LNCAP (cell line): Measurements from ENCODE around the gene LRSAM1.

Experiments
- TF ChIP-seq, protein P1 (sequence below): fragments of 450-650 bp; IDR thresholded peaks from 2 replicates; pipeline ENCODE4 v1.5.1; 2017; ENCODE audit warnings: mild to moderate bottlenecking

LRSAM1 gene

DNA sequence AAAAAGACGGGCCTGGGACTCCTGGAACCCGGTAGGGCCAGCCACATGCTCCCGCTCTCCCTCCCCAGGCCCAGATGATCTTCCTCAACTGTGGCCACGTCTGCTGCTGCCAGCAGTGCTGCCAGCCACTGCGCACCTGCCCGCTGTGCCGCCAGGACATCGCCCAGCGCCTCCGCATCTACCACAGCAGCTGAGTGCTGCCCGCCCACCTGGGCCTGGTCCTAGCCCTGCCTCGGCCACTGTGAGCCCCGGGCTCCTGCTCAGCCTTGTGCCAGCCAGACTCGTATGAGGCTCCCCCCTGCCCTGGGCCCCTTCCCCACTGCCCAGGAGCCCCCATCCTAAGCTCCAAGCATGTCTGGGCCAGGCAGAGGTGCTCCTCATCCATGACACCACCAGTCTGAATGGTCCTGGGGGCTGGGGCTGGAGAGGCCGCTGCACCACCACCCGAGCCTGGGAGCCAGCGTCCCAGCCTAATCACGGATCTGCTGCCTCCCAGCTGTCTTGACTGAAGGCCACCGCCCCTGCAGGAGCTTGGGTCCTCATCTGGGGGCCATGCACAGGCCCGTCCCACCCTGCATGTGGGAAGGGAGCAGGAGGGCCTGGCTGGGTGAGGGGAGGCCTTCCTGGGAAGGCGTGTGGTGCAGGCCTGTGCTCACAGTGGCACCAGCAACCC, 51.5 kb downstream of the LRSAM1 start:
- TF ChIP-seq, protein P1, sequence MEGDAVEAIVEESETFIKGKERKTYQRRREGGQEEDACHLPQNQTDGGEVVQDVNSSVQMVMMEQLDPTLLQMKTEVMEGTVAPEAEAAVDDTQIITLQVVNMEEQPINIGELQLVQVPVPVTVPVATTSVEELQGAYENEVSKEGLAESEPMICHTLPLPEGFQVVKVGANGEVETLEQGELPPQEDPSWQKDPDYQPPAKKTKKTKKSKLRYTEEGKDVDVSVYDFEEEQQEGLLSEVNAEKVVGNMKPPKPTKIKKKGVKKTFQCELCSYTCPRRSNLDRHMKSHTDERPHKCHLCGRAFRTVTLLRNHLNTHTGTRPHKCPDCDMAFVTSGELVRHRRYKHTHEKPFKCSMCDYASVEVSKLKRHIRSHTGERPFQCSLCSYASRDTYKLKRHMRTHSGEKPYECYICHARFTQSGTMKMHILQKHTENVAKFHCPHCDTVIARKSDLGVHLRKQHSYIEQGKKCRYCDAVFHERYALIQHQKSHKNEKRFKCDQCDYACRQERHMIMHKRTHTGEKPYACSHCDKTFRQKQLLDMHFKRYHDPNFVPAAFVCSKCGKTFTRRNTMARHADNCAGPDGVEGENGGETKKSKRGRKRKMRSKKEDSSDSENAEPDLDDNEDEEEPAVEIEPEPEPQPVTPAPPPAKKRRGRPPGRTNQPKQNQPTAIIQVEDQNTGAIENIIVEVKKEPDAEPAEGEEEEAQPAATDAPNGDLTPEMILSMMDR = no peak

DNA sequence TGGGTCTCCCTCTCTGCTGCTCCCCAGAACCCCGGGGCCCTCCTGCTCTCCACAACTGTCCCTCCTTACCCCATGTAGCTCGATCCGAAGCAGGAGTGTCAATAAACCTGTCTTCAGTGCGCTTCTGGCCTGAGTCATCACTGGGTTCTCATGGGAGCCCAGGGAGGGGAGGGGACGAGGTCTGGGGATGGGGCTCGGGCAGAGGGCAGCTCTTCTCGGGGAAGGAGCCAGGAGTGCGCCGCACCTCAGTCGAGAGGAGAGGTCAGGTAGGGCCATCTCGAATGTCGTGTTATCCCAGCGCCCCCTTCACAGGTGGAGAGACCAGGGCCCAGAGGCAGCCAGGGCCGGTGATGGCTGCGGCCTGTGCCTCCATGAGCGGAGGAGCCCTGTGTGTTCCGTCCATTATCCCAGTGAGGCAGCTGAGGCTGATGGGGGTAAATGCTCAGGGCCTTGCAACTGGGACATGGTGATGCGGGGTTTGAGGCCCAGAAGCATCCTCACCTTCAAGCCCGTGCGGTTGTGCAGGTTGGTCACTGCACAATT, 52.1 kb downstream of the LRSAM1 start:
- TF ChIP-seq, protein P1 = no peak

DNA sequence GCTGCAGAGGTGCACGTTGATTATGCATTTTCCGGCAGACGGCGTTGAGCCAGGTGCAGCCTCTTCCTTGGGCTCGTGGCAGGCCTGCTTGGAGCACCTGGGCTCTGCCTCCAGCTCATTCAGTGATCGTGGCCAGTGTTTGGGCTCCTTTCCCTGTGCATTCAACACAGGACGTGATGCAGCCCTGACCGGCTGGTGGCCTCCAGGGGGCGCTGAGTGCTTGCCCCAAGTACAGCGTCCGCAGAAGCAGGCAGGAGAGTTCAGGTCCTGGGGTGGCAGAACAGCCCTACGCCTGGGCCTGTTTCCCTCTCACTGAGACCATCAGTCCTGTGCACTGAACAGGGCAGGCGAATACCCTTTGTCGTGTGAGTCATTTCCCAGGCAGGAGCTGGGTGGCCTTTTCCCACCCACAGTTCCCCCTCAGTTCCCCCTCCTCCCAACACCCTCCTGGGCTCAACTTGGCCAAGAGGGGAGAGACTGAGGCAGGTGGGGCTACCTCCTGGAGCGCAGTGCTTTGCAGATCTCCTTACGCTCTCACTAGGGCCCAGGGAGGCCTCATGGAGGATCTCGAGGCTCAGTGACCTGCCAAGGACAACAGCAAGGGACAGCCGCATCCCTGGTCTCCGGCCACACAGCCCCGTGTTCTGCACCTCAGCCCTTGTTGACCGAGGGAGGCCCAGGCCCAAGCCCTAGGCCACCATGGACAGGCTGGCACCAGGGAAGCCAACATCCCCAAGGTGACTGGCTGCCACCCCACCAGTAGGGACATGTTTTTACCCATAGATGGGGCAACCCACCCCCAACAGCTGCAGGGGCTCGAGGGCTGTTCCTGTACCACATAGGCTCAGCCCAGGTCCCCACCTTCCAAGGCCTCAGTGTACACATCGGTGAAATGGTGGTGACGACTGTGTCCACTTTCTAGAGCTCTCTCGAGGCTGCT, 52.9 kb downstream of the LRSAM1 start:
- TF ChIP-seq, protein P1 = peak; percentile 92

DNA sequence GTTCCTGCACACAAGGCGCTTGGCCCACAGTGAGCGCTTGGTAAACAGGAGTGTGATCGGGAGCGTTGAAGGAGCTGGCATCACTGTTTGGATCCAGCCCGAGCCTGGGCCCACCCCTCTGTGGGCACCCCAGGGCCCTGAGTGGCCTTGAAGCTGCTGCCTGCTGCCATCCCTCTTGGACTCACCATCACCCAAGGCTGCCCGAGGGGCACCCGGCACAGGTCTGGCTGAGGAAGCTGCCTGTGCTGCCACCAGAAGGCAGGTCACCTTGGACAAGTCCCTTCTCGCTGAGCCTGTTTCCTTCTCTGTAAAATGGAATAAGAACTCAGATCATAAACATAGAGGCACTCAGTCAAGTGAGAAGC, 53.6 kb downstream of the LRSAM1 start:
- TF ChIP-seq, protein P1 = no peak

DNA sequence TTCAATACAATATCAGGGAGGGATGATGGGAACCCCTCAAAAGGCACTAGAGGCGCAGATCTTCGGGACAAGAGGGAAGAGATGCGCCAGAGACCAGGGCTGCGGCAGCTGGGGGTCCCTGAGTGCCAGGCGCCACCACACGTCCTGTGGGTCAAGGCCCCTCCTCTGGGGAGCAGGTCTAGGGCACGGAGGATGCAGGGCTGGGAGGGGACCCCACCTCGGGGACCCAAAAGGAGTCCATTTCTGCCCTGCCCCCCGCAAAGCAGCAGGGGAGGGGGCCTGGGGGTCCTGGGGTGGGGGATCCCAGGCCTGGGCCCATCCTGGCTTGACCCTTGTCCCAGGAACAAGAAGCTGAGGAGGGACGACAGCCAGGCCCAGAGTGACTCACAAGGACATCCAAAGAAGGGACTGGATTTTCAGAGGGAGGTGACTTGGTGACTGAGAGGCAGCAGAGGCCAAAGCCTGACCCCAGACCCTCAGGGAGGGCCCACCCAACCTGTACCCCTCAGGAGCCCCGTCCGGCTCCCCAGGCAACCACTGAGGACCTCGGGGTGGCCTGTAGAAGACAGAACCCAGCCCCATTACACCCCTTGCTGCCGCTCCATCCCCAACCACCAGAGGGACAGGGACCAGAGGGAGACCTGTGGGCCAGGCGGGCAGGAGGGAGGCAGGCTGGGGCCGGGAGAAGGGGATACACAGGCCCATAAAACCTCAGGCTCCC, 54.2 kb downstream of the LRSAM1 start:
- TF ChIP-seq, protein P1 = peak; percentile 45

DNA sequence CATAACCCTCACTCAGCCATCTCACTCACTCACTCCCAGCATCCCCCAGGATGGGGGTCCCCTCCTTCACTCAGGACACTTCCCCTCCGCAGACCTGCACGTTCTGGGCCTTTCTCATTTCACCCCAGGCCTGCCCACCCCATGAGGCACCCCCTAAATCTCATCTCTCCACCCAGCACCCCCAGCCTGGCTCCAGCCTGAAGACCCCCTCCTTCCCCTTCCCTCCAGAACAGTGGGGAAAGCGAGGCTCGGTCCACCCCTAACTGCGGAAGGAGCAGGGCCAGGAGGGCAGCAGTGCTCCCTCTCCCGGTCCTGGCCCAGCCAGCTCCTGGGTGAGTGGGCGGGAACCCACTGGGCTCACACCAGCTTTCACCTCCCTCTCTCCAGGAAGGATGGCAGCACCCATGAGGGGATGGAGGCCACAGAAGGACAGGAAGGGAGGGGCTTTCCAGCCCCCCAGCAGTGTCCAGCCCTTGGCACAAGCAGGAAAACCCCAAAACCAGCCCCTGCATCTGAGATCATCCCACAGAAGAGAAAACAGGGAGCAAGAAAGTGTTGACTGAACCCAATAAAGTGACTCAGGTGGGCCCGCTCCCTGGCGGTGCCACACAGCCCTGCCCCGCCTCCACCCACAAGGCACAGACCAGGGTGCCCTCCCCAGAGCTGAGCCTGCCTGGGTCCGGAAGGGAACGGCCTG, 55.0 kb downstream of the LRSAM1 start:
- TF ChIP-seq, protein P1 = 0 out of 2 replicates have a peak, but pooled peaks have one; percentile 7
